NOMO-1 treated with DMSO at 0.1 percent for 48 hours (cell line): ENCODE measurements around the gene FOXO1.
A peak's percentile ranks its signal among the peaks of the same experiment; 100 is the strongest.

ENCODE experiments used
- DNase-seq: peaks from one replicate; lab custom pipeline; 2025; ENCODE audit not compliant: unreplicated experiment; lab: John Stamatoyannopoulos, UW

The FOXO1 gene

GRCh38 chr13:40515702-40516101, 150.7 kb downstream of the FOXO1 start:
- DNase-seq = no peak

GRCh38 chr13:40514802-40515201, 151.6 kb downstream of the FOXO1 start:
- DNase-seq = peak; percentile 10

DNA sequence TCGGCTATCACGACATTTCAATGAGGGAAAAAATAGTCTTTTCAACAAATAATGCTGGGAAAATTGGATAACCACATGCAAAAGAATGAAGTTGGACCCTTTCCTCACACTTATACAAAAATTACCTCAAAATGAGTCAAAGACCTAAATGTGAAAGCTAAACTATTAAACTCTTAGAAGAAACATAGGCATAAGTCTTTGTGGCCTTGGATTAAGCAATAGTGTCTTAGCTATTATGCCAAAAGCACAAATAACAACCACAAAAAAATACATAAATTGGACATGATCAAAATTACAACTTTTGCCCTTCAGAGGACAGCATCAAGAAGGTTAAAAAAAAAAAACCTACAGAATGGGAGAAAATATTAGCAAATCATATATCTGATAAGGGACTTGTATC, 156.6 kb downstream of the FOXO1 start:
- DNase-seq = no peak

- DNase-seq = no peak
These were observed 157.6 kb downstream of the FOXO1 start for GRCh38 chr13:40508767-40509342.

DNA sequence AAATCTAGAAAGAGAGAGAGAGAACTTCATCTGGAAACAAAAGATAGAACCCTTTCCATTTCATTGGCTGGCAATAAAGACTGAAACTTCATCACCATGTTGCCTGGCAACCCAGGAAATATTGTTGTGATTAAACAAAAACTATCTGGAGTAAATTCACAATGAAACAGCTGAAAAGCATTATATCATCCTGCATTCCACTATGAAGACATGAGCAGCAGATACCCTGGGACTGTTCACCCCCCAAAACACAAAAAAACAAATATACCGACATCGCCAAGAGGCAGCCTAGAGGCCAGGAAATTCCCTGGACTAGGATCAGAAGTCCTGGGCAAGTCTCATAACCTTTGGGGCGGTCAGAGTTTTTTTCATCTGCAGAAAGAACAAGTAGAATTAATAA, 158.3 kb downstream of the FOXO1 start:
- DNase-seq = no peak

- DNase-seq = no peak
These were observed 159.6 kb downstream of the FOXO1 start for GRCh38 chr13:40506592-40507446.
